GM12875 (cell line): Measurements from ENCODE around the gene TMEM141.
"Not testable (repeated sequence)": the region's sequence is repeated elsewhere in the genome, so short reads cannot be mapped to it uniquely, and the experiment has no call there.

ENCODE experiments used
- H3K4me3 ChIP-seq: one replicate; pipeline ENCODE4 v1.5.1; 2011; ENCODE audit warnings: low read depth, low read length, control low read depth
- CTCF ChIP-seq: IDR thresholded peaks from 2 replicates; pipeline ENCODE4 v1.5.1; 2011; ENCODE audit warnings: low read depth, mild to moderate bottlenecking, control low read depth, inconsistent platforms, low read length, moderate library complexity, borderline replicate concordance; ENCODE audit not compliant: insufficient read depth

TMEM141 gene

GRCh38 chr9:136837146-136837855 is 46.2 kb downstream of the TMEM141 start:
- no peak for TF ChIP-seq CTCF
- no peak overlapping the region for H3K4me3 ChIP-seq

GRCh38 chr9:136837856-136838277 is 46.7 kb downstream of the TMEM141 start:
- not testable (repeated sequence) for H3K4me3 ChIP-seq

- no peak for TF ChIP-seq CTCF
- no peak overlapping the region for H3K4me3 ChIP-seq
Measured at GRCh38 chr9:136838314-136839228, 47.4 kb downstream of the TMEM141 start.

- no peak for TF ChIP-seq CTCF
- no peak overlapping the region for H3K4me3 ChIP-seq
Measured at GRCh38 chr9:136839229-136840139, 48.3 kb downstream of the TMEM141 start.

GRCh38 chr9:136840140-136840876 is 49.2 kb downstream of the TMEM141 start:
- no peak overlapping the region for H3K4me3 ChIP-seq
- TF ChIP-seq CTCF: no peak

- no peak for TF ChIP-seq CTCF
- H3K4me3 ChIP-seq: no peak overlapping the region
Measured at GRCh38 chr9:136840877-136841645, 49.9 kb downstream of the TMEM141 start.

GRCh38 chr9:136841646-136842379 is 50.7 kb downstream of the TMEM141 start:
- H3K4me3 ChIP-seq: not testable (repeated sequence)
